Hematopoietic multipotent progenitor cell treated with erythropoietin and hydrocortisone succinate and interleukin-3 and kit ligand, for 6 days (in vitro differentiated cells): ENCODE results near the gene SLC22A16.

Experiments
- DNase-seq: peaks from one replicate; pipeline ENCODE4 v3.0.0-alpha.2; 2015

SLC22A16 gene

DNA sequence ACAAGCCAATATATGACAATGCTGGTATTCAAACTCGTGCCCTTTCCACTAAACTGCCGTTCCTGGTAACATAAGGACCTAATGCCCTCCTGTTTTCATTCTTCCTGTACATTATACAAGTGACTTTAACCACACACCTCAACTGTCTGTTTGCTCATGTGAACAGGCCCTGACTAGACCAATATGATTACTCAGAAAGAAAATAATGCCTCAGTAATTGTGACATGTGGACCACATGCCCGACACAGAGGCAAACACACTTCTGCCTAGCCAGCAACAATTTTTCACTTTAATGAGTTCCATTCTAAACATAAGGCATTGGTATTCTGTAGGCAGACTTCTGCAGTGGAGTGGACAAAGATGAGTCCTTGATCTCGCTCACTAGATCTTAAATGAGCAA lies 30.0 kb downstream of the SLC22A16 start:
- DNase-seq: no peak

DNA sequence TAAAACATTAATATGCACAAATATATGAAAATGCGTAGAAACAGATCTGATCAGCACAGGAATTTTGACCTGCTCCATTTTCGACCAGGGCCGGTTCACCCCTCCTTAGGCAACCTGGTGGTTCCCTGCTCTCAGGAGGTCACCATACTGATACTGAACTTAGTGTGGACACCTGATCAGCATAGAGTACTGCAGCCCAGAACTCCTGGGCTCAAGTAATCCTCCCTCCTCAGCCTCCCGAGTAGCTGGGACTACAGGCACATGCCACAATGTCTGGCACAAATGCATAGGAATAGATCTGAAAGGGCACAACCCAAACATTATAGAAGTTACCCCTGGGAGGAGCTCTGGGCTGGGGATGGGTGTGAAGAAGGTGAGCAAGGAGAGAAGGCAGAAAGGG lies 36.4 kb downstream of the SLC22A16 start:
- DNase-seq: no peak

DNA sequence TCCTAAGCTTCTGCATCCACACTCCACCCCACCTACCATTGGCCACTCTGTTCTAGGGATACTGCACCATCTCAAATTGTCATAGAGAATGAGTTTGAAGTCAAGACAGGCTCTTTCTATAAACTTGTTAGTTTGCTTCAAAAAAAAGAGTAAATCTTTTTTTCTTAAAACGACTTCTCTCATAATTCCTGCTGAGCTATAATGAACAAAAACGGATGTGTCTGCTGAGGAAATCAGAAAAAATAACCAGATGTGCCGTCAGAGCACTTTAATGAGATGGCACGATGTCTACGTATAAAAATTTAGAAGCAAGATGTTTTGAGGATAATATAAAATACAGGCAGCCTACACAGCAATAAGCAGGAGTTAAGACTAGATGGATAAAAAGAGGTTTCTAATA lies 37.1 kb downstream of the SLC22A16 start:
- DNase-seq: no peak

DNA sequence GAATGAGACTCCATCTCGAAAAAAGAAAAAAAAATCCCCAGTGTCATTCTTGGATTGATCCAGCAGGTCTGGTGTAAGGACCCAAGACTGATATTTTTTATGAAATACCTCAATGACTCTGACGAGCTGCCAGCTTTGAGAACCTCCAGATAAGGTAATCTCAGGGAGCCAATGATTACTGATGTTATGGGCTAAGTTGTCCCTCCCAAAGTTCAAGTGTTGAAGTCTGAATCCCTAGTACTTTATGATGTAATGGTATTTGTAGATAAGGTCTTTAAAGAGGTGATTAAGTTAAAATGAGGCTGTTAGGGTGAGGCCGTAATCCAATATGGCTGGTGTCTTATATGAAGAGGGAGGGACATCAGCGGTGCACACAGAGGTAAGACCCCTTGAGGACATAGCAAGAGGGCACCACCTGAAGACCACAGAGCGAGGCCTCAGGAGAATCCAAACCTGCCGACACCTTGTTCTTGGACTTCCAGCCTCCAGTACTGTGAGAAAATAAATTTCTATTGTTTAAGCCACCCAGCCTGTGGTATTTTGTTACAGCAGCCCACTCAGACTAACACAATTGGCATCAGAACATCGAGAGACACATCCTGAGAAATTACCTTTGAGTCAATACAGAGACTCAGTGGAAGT lies 41.3 kb downstream of the SLC22A16 start:
- no peak for DNase-seq

DNA sequence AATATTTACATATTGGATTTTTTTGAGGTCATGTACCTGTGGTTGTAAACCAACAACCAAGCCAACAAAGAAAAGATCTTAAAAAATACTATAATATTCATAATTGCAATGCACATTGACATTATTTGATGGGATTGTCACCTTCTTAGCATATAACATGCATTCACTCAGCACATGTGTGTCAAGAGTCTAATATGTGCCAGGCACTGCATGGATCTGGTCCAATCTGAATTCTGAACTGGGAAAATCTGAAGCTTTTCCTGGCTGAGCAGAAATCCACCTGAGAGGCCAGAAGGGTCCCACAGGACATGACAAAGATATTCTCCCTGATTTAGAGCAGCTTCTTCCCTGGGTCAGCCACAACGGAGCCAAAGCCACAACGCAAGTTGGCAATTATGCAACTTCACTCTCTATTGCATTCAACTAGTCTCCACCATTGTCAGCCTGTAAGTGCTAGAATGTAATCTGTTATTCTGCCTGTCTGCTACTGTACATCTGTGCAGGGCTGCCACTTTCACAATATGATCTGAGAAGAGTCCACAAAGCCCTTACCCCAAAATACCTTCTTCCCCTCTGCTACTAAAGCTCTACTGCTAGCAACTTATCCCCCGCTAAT lies 44.0 kb downstream of the SLC22A16 start:
- DNase-seq: peak; percentile 60

DNA sequence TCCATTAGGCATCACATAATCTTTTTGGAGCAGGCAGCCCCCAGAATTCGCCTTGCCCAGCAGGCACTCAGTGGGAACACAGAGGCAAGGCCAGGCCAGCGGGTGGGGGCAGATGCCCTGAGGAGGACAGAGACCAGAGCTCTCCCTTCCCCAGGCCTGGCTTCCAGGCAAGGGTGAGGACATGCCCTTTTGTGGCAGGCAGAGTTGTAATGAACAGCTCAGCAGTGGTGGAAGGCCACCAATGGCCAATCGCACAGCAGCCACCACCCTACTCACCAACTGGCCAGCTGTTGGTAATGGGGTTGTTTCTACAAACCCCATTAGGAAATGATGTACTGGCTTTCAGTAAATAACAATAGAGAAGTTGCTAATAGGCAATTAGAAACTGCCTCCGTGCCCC lies 45.7 kb downstream of the SLC22A16 start:
- no peak for DNase-seq

DNA sequence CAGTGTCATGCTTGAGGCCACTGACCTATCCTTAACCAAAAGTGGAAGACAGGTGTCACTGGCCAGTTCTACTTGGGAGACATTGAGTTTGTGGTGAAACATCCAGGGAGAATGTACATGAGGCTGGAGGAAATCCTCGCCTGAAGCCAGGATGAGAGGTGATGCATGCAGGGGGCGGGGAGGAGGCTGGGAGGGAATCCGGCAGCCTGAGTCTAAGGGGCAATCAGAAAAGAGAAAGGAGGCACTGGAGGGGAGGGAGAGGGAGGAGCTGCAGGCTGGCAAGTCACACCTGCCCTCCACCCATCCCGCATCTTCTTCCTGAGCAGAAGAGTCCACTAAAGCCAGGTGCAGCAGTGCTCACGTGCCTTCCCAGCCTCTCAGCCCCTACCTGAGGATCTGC lies 46.2 kb downstream of the SLC22A16 start:
- DNase-seq: no peak

DNA sequence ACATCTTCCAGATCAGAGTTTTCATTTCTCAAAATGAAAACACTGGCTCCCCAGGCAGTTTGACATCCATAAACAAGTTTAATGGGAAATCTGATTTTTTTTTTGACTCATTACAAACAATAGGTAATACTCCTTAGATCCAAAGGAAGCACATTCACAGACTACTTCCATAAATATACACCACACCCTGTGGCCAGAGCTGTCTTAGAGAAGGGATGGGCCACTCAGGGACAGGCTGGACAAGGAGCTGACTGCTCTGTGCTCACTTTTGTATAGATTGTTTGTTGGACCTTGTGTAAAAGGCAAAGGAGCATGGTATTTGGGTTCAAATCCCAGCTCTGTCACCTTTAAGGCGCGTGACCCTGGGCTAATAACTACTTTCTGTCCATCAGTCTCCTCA lies 48.3 kb downstream of the SLC22A16 start:
- no peak for DNase-seq

DNA sequence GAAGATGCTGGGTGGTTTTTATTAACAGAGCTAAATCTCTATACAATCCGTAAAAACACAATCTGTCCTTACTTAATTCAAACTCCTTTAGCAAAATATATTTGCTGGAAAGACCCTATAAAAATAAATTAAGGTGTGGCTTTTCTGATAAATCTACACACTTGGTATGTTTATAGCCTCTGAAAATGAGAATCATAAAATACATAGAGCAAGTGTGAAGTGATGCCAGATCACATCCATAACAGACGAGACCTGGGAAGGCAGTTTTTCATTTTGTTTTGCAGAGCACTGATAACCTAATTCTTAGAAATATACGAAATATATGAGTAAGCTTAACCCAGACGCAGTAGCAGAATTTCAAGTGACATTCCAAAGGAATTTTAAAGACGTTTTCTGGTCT lies 50.6 kb downstream of the SLC22A16 start:
- no peak for DNase-seq

DNA sequence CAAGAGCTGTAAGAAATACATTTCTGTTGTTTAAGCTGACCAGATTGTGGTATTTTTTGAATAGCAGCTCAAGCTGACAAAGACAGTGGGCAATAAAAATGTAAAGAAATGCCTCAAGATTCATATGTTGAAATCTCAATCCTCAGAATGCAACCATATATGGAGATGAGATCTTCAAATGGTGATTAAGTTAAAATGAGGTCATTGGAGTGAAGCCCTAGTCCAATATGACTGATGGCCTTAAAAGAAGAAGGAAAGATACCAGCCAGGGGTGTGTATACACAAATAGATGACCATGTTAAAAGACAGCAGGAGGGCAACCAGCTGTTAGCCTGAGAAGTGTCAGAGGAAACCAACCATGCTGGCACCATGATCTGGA lies 54.0 kb downstream of the SLC22A16 start:
- peak; percentile 47 for DNase-seq

DNA sequence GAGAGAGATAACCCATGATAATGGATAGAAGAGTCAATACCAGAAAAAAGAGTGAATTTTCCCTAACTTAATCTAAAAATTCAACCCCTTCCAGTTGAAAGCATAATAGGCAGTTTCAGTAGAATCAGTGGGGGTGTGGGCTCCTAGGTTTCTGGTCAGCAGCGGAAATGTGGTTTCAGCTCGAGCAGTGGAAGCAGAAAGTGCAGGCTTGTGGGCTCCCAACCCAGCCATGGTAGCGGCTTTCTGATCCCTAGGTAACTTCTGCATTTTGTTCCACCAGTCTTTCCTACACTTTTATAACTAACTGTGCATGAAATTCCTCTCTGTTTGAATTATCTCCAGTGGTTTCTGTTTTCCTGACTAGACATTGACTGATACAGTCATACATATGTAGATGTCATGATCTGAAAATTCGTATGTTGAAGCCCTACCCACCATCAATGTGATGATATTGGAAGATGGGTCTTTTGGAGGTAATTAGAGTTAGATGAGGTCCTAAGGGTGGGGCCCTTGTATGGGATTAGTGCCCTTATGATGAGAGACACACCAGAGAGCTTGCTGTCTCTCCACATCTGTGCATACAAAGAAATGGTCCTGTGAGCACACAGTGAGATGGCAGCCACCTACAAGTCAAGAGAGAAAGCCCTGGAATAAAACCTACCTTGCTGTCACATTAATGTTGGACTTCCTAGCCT lies 54.5 kb downstream of the SLC22A16 start:
- DNase-seq: peak; percentile 79

DNA sequence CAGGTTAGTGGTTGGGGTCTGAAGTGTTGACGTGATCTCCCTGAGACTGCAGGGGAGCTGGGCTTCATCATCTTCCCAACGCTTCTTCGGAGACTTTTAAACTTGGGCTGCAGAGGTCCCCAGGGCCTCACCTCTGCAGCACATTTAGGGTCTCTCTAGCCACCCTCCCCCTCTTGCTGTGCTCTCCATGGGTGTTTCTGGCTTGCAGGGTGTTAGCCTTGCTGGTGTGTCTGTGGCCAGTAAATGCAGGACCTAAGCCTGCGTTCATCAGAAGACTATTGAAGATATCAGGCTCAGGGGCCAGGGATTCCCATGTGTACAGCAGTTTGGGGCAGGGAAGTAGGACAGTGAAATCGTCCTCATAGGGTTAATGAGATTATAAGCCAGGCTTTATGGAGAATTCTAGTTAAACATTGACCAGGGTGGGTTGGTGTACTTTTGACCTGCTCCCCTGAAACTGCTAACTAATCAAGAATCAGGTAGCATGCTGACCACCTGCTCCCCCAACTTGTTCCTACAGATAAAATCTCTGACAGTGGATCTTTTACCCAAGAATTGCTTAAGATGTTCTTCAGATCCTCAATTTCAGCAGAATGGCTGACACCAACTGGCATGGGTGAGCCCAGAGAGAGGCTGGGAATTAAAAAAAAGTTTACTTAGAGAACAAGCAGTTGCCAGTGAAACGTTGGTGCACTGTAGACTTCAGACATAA lies 57.2 kb downstream of the SLC22A16 start:
- peak; percentile 14 for DNase-seq

DNA sequence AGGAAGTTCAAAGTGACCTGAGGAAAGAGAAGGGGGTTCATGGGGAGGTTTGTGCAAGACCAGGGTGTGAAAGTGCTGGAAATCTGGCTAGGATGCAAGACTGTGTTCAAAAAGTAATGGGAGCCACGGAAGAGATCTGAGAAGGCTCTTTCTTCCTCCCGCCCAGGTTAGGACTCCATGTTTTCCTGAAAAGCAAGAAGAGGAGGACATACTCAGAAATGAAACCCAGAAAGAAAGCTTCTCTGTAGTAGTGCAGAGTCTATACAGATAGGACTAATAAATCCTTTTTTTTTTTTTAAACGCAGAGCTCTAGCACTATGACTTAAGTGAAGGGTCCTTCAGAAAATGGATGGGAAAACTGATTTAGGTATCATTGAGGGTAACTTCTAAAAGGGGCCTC lies 57.8 kb downstream of the SLC22A16 start:
- DNase-seq: no peak

DNA sequence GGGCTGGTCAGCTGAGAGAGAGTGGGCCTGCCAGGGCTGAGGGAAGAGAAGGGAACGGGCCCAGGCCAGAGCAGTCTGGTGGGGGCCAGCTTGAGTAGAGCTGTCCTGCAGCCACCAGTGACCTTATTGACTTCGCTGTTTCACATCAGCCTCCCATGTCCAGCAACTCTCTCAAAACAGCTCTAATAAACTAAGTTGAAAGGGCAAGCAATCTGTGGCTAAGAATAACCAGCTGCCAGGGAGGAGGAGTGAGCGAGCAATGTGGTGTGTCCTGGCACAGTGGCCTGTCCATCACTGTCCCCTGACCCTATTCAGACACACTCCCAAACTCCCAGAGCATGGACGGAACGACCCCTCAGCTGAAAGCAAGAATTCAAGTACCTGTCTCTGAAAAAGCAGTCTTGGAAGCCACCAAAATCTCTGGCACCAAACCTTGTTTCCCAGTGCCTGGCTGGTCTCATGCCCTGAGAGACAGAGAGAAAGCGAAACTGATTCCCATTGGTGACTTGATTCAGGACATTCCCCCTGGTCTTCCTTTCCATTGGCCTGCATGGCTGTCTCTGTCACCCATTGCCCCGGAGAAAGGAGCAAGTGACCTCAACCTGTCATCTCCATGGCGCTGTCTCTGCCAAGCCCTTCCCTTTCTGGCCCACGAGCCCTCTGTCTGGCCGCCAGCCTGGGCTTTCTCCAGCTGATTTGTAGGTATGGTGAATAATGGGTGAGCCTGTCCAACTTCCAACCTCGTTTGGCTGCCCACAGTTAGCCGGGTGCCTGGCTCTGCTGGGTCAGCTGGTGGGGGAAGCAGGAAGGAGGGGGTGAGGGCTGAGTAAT lies 61.1 kb downstream of the SLC22A16 start, which contains the start of gene DDO:
Gene DDO (minus strand): TSS at position 490 of the 831 bp plus-strand sequence. CDS start 2,113 bp downstream, outside the sequence.
- DNase-seq: peak; percentile 57

DNA sequence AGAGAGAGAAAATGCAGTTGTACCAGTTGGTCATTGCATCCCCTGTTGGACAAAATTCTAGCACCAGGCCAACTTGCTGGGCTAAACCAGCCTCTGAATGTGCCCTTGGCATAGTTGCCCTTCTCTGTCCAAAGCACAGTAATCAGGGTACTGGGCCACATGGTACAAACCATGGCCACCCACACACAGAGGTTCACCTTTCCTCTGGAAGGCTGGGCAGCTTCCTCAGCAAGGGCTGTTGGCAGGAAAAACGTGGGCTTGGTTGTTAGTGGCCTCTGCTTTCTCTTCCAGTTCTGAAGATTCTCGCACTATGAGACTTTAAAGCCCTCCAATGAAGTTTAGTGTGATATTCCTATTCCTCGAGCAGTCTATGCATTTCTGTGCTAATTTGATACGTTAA lies 61.7 kb downstream of the SLC22A16 start:
- DNase-seq: no peak

DNA sequence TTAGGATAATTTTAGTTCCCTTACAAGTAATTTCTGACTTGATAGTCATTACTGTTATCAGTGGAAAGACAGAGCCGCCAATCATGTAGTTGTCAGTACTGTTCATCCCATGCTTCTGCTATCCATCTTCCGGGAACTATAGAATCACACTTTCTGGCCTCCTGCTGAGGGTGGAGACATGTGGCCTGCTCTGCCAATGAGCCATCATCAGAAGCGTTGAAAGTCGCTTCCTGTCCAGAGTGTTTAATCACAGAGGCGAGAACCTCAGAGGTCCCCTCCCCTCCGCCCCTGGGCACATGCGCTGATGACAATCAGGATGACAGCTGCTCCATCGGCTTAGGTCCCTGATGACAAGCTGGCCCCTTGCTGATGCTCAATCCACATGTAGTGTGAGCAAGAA lies 64.1 kb downstream of the SLC22A16 start:
- no peak for DNase-seq

DNA sequence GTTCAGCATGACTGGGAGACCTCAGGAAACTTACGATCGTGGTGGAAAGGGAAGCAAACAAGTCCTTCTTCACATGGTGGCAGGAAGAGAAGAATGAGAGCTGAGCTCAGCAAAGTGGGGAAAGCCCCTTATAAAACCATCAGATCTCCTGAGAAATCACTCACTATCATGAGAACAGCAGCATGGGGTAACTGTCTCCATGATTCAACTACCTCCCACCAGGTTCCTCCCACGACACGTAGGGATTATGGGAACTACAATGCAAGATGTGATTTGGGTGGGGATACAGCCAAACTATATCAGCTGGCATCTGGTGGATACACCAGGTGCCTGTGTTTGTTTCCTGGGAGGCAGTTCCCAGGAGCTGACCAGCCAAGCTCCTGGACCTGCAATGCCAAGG lies 65.9 kb downstream of the SLC22A16 start:
- no peak for DNase-seq

DNA sequence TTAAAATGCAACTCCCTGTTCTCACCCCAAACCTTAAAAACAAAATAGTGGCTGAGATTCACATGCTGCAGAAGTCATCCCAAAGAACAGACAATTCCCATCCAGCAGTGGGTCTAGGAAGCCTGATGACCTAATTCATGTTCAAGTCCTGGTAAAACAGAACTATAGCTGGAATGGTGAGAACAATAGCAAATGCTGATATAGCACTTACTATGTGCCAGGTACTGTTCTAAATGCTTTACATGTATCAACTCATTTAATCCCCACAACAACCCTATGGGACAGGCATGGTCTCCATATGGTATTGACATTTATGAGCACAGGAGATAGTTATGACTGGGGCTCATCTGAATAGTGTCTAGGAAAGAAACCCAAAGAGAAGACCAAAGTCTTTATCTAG lies 66.6 kb downstream of the SLC22A16 start:
- no peak for DNase-seq

DNA sequence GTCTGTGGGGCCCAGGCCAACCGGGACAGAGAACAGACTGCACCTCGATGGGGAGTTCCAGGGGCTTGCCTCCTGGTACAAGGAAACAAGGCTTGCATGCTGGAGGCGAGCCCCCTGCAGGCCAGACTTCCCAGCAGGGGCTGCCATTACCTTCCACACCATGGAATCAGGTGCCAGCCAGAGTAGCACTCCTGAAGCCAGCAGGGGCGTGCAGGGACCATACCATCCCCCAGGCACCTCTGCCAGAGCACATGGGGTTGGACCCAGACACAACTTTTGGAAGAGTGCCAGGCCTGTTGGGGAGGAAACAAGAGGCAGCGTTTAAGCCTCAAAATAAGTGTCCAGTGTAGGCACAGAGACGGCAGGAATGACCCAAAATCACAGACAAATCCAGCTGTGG lies 67.5 kb downstream of the SLC22A16 start:
- peak; percentile 16 for DNase-seq

DNA sequence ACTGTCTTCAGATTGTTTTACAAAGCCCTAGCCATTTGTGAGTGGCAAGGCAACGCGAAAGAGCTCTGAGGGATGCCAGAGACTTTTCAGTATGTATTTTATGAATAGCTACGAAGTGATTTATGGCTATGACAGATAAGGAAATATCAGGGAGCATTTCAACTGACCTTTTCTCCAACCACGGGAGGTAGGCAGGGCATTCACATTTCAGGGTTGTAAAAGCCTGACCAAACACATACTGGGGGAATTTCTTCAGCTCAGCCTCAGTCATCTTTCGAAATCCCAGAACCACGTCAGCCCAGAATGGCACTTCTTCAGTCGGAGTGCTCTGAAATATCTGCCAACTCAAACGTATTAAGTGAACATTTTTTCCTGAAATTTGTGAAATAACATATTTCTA lies 71.8 kb downstream of the SLC22A16 start:
- DNase-seq: no peak

DNA sequence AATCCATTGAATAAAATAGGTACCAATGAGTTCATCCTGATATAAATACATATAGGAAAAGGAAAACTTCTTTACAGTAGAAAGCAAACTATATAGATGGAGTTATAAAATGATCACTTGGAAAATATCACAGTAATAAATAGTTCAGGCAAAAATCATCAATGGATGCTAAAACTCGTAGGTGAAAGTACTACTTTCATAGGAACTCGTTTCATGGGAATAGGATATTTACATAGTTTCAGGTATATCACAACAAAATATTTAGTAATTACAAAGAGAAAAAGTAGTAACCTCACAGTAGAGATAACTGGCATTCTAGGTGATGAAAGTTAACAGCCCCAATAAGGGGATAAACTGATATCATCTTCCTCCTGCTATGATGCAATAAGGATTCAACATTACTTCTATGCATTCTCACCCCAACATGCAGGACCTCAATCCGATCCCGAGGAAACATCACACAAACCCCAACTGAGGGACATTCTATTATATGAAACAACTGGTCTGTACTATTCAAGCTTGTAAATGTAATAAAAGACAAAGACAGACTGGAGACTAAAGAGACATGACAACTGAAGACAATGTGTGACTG lies 74.7 kb downstream of the SLC22A16 start:
- DNase-seq: no peak

DNA sequence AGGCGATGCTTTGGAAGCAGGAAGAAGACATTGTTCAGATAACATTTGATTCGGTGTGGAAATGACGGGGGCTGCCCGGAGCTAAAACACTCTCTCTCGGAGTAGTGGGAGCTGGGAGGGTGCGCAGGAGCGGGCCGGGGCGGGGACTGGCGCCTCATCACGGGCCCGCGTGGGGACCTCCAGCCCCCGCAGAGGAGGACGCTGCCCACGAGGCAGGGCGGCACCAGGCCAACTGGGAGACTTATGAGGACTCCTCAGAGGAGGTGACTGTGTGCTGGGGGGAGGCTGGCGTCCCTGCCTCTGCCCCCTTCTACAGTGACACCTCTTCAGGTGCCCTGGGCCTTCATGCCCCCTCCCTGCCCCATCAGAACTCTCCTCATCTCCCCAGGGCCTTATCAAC lies 76.2 kb downstream of the SLC22A16 start:
- no peak for DNase-seq
